Measurements from ENCODE around the gene RFX3.

Gene RFX3

GRCh38 chr9:3205421-3206095 is 320.2 kb downstream of the RFX3 start:
- no peak for DNase-seq (ENCODE audit: low spot score)

DNA sequence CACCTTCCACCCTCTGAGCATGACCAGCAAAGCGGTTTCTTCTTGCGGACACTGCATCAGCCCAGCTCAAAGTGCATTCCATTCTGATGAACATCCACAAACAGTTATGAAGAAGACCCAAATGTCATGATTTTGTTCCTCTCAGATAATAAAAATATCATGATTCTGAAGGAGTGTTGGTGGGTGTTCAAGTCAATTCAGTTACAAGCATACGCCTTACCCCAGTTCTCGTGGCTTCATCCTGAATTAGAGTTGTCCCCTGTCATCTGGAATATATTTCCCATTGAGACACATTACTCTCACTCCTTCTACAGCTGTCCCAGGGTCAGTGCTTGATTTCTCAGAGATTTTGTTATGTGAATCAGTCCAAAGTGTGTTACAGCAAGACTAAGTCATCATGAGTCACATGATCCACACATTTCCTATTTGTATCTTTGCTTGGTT is 325.4 kb downstream of the RFX3 start:
- DNase-seq (ENCODE audit: low spot score) = no peak

DNA sequence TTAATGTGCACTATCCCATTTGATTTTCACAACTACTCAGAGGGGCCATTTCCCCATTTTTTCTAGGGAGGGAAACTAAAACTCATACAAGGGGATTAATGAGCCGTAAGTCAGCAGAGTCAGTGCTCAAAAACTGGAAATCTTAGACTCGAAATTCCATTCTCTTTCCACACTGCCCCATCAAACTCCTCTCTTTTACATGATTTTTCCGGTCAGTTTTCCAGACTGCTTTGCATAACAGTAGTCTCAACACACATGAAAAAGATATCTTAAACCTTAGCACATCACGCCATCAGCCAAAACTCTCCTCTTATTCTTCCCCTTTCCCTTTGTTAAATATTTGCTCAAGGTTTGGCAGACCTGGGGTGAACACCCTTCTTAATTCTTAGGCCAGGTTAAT is 332.0 kb downstream of the RFX3 start:
- DNase-seq (ENCODE audit: low spot score) = no peak

GRCh38 chr9:3191715-3192114 is 334.1 kb downstream of the RFX3 start:
- DNase-seq (ENCODE audit: low spot score) = no peak

DNA sequence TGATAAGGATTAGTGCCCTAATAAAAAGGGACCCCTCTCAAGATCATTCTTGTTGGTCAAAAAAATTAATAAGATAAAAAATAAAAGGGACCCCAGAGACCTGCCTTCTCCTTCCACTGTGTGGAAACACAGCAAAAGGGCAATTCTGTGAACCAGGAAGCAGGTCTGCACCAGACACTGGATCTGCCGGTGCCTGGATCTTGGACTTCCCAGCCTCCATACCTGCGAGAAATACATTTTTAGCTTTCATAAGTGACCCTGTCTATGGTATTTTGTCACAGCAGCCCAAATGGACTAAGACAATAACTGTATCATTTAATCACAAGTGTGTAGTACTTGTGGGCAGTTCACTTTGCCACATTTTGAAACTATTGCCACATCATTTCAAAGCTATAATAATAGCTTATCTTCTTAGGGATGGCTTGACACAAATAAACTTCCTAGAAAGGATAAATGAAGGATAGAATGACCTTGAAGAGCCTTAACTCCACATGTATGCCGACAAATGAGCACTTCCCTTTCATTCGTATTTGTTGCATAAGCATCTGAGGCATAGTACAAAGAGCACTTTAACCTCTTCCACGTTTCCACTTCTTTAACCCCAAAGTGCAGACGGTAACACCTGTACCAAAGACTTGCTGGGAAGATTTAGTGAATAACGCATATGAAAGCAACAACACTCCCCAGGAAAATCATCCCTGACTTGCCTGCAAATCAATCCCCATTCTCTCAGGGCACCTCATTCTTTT is 336.5 kb downstream of the RFX3 start:
- no peak for DNase-seq (ENCODE audit: low spot score)

DNA sequence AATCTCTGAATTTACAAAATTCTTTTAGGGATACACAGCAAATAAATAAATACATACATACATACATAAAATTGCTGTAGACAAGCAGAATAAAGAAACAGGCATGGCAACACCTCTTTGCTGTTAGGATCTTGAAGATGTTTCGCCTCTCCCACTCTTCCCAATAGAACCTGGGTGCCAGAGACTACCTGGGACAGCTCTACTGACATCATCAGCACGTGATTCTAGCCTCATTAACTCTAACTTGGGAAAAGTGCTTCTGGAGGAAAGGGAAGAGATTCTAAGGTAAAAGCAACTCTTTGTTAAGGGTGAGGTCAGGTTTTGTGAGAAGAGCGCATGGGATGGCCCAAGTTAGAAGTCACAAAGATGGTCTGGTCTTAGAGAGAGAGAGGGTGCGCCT is 339.1 kb downstream of the RFX3 start:
- DNase-seq (ENCODE audit: low spot score) = no peak

- no peak for DNase-seq (ENCODE audit: low spot score)
Measured at GRCh38 chr9:3181049-3181953, 344.5 kb downstream of the RFX3 start.

DNA sequence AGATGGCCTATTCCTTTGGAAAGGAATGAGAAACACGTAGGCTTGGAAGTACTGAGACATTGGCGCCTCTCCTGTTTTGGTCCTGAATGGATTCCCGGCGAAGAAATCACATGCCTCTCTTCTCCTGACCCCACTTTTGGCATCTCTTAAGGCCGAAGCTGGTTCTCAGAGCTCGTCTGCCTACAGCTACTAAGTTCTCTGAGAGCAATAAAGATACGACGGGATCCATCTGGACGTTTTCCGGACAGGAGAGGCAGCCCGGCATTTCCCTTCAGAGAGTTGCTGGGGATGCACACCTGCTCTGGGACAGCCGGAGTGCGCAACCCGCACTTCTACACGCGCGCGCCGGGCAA is 345.1 kb downstream of the RFX3 start:
- DNase-seq (ENCODE audit: low spot score) = no peak

DNA sequence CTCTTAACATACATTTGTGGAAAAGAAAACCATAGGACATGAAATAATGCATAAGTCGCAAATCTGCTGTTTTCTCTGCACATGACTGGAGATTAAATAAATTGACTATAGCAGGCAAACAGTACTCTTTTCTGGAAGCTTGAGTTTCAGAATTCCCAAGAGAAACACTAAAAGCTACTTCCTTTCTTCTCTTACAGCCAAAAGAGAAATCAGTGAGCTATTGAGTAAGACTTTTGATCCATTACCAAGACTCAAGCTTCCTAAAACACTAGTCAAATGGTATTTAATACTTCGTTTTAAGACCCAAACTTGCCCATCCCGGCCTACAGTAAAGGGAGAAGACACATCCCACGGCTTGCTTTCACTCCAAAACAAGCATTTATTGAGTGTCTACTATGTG is 346.1 kb downstream of the RFX3 start:
- no peak for DNase-seq (ENCODE audit: low spot score)

DNA sequence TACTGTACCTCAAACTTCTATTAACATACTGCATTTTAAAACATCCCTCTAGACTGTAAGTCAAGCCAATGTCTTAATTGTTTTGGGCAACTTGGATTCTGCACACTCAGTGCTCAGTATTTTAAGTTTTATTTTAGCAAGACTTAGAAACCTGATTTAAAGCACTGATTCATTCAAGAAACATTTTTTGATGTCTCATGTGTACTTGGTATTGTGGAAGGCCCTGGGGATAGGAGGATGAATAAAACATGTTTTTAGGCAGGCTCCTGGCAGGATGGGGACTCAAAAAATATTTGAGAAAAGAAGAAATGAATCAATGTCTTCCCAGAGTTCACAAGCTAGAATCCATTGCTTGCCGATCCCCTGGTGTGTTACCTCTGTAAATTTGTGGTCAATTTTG is 347.9 kb downstream of the RFX3 start:
- DNase-seq (ENCODE audit: low spot score) = no peak

DNA sequence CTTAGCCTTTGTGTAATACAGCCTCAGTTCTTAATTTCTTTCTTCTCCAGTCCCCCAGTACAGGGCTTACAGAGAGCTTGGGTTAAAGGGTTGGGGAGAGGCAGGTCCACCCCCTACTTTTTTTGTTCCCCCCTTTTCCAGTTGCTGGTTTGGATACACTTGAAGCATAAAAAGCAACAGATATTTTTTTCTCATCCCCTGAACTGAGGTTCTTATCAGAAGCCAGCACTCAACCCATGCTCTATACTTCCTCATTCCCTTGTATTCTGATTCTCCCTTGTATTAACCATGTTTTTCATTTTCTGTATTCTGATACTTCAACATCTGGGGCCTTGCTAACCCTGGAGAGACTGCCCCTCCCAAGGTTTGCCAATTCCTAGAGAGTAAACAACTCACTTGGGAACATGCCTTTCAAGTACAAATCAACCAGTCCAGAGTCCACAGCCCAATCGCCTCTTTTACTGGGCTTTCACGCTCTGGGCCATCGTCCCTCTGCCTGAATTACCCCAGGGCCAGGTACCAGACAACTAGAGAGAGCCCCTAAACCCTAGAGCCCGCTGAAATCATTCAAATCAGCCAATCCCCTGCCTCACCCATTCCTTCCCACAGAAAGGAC is 348.5 kb downstream of the RFX3 start:
- DNase-seq (ENCODE audit: low spot score) = no peak

DNA sequence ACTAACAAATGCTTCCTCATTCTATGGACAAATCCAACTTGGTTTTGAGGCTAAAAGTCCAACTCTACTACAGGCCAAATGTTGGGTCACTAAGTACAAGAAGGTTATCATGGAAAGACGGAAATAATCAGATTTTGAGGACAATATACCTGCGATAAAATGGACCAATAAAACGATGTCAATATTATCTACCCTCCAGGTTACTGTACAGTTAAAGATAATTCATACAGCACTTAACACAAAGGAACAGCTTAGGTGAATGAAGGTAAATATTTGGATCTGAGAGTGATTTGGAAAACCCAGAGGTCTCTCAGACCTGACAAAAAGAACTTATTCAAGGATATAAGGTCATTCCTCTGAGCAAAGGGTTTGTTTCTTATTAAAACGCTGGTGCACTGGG is 352.4 kb downstream of the RFX3 start:
- DNase-seq (ENCODE audit: low spot score) = no peak

DNA sequence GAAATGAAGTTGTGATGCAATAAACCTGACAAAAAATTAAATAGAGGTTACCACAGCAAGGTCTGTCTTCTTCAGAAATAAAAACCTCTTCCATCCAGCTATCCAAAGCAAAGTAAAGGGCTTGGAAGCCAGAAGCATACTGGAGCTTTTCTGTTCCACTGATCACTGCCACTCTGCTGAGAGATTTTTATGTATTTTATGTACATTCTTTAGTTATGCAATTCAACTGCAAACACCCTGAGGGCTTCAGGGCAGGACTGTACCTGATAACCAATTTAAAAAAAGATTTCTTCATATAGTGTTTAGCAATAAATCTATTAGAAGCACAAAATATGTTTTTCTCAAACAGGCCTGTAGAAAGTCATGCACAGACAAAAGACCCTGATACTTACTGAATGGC is 355.0 kb downstream of the RFX3 start:
- no peak for DNase-seq (ENCODE audit: low spot score)

All from CD4-positive, alpha-beta T cell treated with Interleukin-2 at 100 ng/mL for 4 hours (primary cell).